HepG2 (cell line): Measurements from ENCODE around the gene PTPRN. TPM values are rescaled to one million over a fixed set of nuclear protein-coding genes. Genes with fewer than 3 reads are reported as not detected.

ENCODE experiments used
- CC2D1A ChIP-seq: sonication (generic); formaldehyde crosslinking; IDR thresholded peaks from 2 replicates; pipeline ENCODE4 v1.8.1; 2023; ENCODE audit warnings: mild to moderate bottlenecking, missing genetic modification reagents
- DPF2 ChIP-seq: sonication (generic); formaldehyde crosslinking; IDR thresholded peaks from 2 replicates; pipeline ENCODE4 v1.4.0; 2020; ENCODE audit warnings: mild to moderate bottlenecking, low read depth, missing genetic modification reagents, borderline replicate concordance
- JDP2 ChIP-seq: sonication (generic); formaldehyde crosslinking; IDR thresholded peaks from 2 replicates; pipeline ENCODE4 v1.8.1; 2022; ENCODE audit warnings: missing genetic modification reagents, borderline replicate concordance
- NFKB2 ChIP-seq: sonication (generic); formaldehyde crosslinking; IDR thresholded peaks from 2 replicates; pipeline ENCODE4 v1.4.0; 2020; ENCODE audit warnings: missing genetic modification reagents, borderline replicate concordance
- RBM22 ChIP-seq: fragments of 200-400 bp; formaldehyde crosslinking; optimal IDR thresholded peaks from 2 replicates; pipeline ENCODE3; 2017; ENCODE audit warnings: mild to moderate bottlenecking, low read length, moderate library complexity
- RFXANK ChIP-seq: IDR thresholded peaks from 2 replicates; pipeline ENCODE4 v1.6.1; 2016
- SETDB1 ChIP-seq: sonication (generic); formaldehyde crosslinking; IDR thresholded peaks from 2 replicates; pipeline ENCODE4 v1.5.1; 2020; ENCODE audit warnings: missing genetic modification reagents, mild to moderate bottlenecking, borderline replicate concordance
- SIX4 ChIP-seq: sonication (generic); formaldehyde crosslinking; IDR thresholded peaks from 2 replicates; pipeline ENCODE4 v1.4.0; 2020; ENCODE audit warnings: missing genetic modification reagents
- SMAD3 ChIP-seq: sonication (generic); formaldehyde crosslinking; IDR thresholded peaks from 2 replicates; pipeline ENCODE4 v1.4.0; 2020; ENCODE audit warnings: missing genetic modification reagents
- SMC3 ChIP-seq: IDR thresholded peaks from 2 replicates; pipeline ENCODE4 v1.6.1; 2011; ENCODE audit warnings: low read length, improper control_type of control experiment
- ZBTB42 ChIP-seq: sonication (generic); formaldehyde crosslinking; IDR thresholded peaks from 2 replicates; pipeline ENCODE4 v1.5.0; 2020; ENCODE audit warnings: mild to moderate bottlenecking, missing genetic modification reagents
- ZIK1 ChIP-seq: sonication (generic); formaldehyde crosslinking; IDR thresholded peaks from 2 replicates; pipeline ENCODE4 v1.5.0; 2020; ENCODE audit warnings: mild to moderate bottlenecking, low read depth, missing genetic modification reagents, borderline replicate concordance
- ZMYM2 ChIP-seq: sonication (generic); formaldehyde crosslinking; IDR thresholded peaks from 2 replicates; pipeline ENCODE4 v1.8.0; 2022; ENCODE audit warnings: mild to moderate bottlenecking, missing genetic modification reagents
- ZNF138 ChIP-seq: sonication (generic); formaldehyde crosslinking; IDR thresholded peaks from 2 replicates; pipeline ENCODE4 v1.5.0; 2020; ENCODE audit warnings: mild to moderate bottlenecking, low read depth, missing genetic modification reagents
- ZNF30 ChIP-seq: sonication (generic); formaldehyde crosslinking; IDR thresholded peaks from 2 replicates; pipeline ENCODE4 v1.5.0; 2020; ENCODE audit warnings: mild to moderate bottlenecking, missing genetic modification reagents
- ZNF766 ChIP-seq: sonication (generic); formaldehyde crosslinking; IDR thresholded peaks from 2 replicates; pipeline ENCODE4 v1.5.0; 2020; ENCODE audit warnings: missing genetic modification reagents, borderline replicate concordance
- ZNF777 ChIP-seq: sonication (generic); formaldehyde crosslinking; IDR thresholded peaks from 2 replicates; pipeline ENCODE4 v1.4.0; 2020; ENCODE audit warnings: missing genetic modification reagents
- ZSCAN9 ChIP-seq: IDR thresholded peaks from 2 replicates; pipeline ENCODE4 v1.6.1; 2016; ENCODE audit warnings: borderline replicate concordance
- ZZZ3 ChIP-seq: sonication (generic); formaldehyde crosslinking; IDR thresholded peaks from 2 replicates; pipeline ENCODE4 v1.4.0; 2020; ENCODE audit warnings: missing genetic modification reagents, mild to moderate bottlenecking, borderline replicate concordance
- polyA plus RNA-seq, 8 experiments: library from polyadenylated mRNA; depleted of rRNA in 3 of 8; stranded (reverse) in 7 of 8; unstranded in 1 of 8; fragments of >200 nt; fragmentation: Illumina TruSeq in 4 of 8; extraction: Trizol in 4 of 8; gene quantifications; 2 replicates each; pipeline versions ENCODE4 v1.2.1 to v1.2.3, GENCODE V29; 2011 to 2016; ENCODE audit warnings: low read depth in 4 of 8, missing spikeins in 1 of 8, mixed read lengths in 1 of 8; ENCODE audit not compliant: insufficient read depth in 1 of 8
- total RNA-seq, 5 experiments: library from RNA; depleted of rRNA; stranded (reverse); fragments of >200 nt; fragmentation: Illumina TruSeq; extraction: Trizol; gene quantifications; 2 replicates each; pipeline ENCODE4 v1.2.3, GENCODE V29; 2016; ENCODE audit warnings: low read depth in 1 of 5
- TF ChIP-seq, protein P1 (sequence below): sonication (generic); formaldehyde crosslinking; IDR thresholded peaks from 2 replicates; pipeline ENCODE4 v1.4.0; 2020; ENCODE audit warnings: mild to moderate bottlenecking, missing genetic modification reagents
- TF ChIP-seq, protein P2 (sequence below): sonication (generic); formaldehyde crosslinking; IDR thresholded peaks from 2 replicates; pipeline ENCODE4 v1.4.0; 2020; ENCODE audit warnings: missing genetic modification reagents
- TF ChIP-seq, protein P3 (sequence below): sonication (generic); formaldehyde crosslinking; IDR thresholded peaks from 2 replicates; pipeline ENCODE4 v1.8.1; 2023; ENCODE audit warnings: missing genetic modification reagents, mild to moderate bottlenecking, borderline replicate concordance
- TF ChIP-seq, protein P4 (sequence below): sonication (generic); formaldehyde crosslinking; IDR thresholded peaks from 2 replicates; pipeline ENCODE4 v1.5.0; 2020; ENCODE audit warnings: missing genetic modification reagents

The PTPRN gene
- total and polyA plus RNA-seq, 2 of the 13 experiments (the other 11 are each of a cell fraction or from before 2014, with no cell fraction given): 0.26 TPM; not detected in 1

DNA sequence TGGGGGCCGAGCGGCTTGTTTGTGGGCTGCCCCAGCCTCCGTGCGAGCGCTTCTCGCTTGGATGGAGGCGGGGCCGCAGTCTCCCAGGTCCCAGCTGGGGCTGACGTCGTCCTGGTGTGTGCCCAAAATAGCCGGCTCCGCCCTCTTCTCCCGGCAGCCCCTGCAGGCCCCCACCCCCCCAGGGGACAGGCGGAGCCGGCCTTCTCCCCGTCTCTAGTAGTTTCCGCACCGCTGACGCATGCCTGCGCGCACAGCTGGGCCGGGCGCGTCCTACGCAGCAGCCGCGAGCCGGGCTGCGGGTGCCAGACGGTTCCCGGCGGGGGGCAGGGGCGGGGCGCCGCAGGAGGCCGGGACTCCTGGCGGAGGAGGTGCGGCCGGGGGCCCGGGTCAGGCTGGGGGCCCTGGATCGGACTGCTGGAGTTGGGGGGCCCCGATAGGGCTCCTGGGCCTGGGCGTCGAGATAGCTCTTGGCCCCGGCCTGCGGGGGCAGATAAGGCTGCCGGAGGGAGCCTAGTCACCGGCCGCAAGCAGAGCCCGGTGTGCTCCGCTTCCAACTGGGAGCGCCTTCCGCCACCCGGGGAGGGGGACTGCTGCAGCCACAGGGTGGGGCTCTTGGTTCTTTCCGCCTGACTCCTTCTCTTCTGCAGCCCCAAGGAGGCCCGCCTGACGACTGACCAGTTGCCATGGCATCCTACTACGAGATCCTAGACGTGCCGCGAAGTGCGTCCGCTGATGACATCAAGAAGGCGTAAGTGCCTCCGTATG lies 29.9 kb downstream of the PTPRN start, which contains the start of gene DNAJB2 (continued):
- TF ChIP-seq ZNF777 (no peak), ZBTB42 (CRISPR knock-in tag) (0 out of 2 replicates have a peak, but pooled peaks have one; percentile 62), SETDB1 (CRISPR knock-in tag) (no peak), JDP2 (CRISPR knock-in tag) (no peak; the same call in 1 of the 2 replicates), ZNF138 (CRISPR knock-in tag) (peak; percentile 40; the same call in 1 of the 2 replicates), SIX4 (peak; percentile 62; the same call in 1 of the 2 replicates), DPF2 (CRISPR knock-in tag) (no peak), ZNF766 (peak; percentile 67; the same call in 1 of the 2 replicates), ZSCAN9 (CRISPR knock-in tag) (peak; percentile 82; the same call in 1 of the 2 replicates), SMC3 (no peak), ZNF30 (CRISPR knock-in tag) (no peak), CC2D1A (no peak), RFXANK (CRISPR knock-in tag) (no peak), NFKB2 (CRISPR knock-in tag) (peak; percentile 95), SMAD3 (CRISPR knock-in tag) (peak; percentile 90), ZMYM2 (no peak), ZZZ3 (CRISPR knock-in tag) (peak; percentile 69; the same call in 1 of the 2 replicates), RBM22 (no peak), ZIK1 (CRISPR knock-in tag) (peak; percentile 91; the same call in 1 of the 2 replicates)
- TF ChIP-seq, protein P1, sequence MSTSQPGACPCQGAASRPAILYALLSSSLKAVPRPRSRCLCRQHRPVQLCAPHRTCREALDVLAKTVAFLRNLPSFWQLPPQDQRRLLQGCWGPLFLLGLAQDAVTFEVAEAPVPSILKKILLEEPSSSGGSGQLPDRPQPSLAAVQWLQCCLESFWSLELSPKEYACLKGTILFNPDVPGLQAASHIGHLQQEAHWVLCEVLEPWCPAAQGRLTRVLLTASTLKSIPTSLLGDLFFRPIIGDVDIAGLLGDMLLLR (CRISPR knock-in tag): peak; percentile 55; the same call in 1 of the 2 replicates
- TF ChIP-seq, protein P2, sequence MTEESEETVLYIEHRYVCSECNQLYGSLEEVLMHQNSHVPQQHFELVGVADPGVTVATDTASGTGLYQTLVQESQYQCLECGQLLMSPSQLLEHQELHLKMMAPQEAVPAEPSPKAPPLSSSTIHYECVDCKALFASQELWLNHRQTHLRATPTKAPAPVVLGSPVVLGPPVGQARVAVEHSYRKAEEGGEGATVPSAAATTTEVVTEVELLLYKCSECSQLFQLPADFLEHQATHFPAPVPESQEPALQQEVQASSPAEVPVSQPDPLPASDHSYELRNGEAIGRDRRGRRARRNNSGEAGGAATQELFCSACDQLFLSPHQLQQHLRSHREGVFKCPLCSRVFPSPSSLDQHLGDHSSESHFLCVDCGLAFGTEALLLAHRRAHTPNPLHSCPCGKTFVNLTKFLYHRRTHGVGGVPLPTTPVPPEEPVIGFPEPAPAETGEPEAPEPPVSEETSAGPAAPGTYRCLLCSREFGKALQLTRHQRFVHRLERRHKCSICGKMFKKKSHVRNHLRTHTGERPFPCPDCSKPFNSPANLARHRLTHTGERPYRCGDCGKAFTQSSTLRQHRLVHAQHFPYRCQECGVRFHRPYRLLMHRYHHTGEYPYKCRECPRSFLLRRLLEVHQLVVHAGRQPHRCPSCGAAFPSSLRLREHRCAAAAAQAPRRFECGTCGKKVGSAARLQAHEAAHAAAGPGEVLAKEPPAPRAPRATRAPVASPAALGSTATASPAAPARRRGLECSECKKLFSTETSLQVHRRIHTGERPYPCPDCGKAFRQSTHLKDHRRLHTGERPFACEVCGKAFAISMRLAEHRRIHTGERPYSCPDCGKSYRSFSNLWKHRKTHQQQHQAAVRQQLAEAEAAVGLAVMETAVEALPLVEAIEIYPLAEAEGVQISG: peak; percentile 91; the same call in 1 of the 2 replicates
- TF ChIP-seq, protein P3, sequence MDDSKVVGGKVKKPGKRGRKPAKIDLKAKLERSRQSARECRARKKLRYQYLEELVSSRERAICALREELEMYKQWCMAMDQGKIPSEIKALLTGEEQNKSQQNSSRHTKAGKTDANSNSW (CRISPR knock-in tag): no peak
- TF ChIP-seq, protein P4, sequence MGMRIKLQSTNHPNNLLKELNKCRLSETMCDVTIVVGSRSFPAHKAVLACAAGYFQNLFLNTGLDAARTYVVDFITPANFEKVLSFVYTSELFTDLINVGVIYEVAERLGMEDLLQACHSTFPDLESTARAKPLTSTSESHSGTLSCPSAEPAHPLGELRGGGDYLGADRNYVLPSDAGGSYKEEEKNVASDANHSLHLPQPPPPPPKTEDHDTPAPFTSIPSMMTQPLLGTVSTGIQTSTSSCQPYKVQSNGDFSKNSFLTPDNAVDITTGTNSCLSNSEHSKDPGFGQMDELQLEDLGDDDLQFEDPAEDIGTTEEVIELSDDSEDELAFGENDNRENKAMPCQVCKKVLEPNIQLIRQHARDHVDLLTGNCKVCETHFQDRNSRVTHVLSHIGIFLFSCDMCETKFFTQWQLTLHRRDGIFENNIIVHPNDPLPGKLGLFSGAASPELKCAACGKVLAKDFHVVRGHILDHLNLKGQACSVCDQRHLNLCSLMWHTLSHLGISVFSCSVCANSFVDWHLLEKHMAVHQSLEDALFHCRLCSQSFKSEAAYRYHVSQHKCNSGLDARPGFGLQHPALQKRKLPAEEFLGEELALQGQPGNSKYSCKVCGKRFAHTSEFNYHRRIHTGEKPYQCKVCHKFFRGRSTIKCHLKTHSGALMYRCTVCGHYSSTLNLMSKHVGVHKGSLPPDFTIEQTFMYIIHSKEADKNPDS (CRISPR knock-in tag): 0 out of 2 replicates have a peak, but pooled peaks have one; percentile 43
